Parathyroid adenoma (tissue), 2 donors: ENCODE results near the gene KCNH2.
A peak's percentile ranks its signal among the peaks of the same experiment; 100 is the strongest.

Experiments
- H2AFZ ChIP-seq: fragments of 300-600 bp; sonication (generic); one replicate; pipeline ENCODE4 v1.7.0; 2017; ENCODE audit warnings: antibody characterized with exemption, mild to moderate bottlenecking
- H3K27ac ChIP-seq: fragments of 300-600 bp; sonication (generic); one replicate; pipeline ENCODE4 v1.7.0; 2017
- H3K27me3 ChIP-seq: fragments of 300-600 bp; sonication (generic); one replicate; pipeline ENCODE4 v1.7.0; 2017; ENCODE audit warnings: low read length; ENCODE audit not compliant: control insufficient read depth, insufficient read depth
- H3K36me3 ChIP-seq: fragments of 300-600 bp; sonication (generic); one replicate; pipeline ENCODE4 v1.7.0; 2017; ENCODE audit warnings: low read length; ENCODE audit not compliant: control insufficient read depth, insufficient read depth
- H3K4me1 ChIP-seq: fragments of 300-600 bp; sonication (generic); one replicate; pipeline ENCODE4 v1.7.0; 2017; ENCODE audit warnings: control low read depth
- H3K4me2 ChIP-seq: fragments of 300-600 bp; sonication (generic); one replicate; pipeline ENCODE4 v1.7.0; 2017; ENCODE audit warnings: low read length
- H3K4me3 ChIP-seq: fragments of 300-600 bp; sonication (generic); one replicate; pipeline ENCODE4 v1.7.0; 2017; ENCODE audit warnings: low read depth, low read length
- H3K79me2 ChIP-seq: fragments of 300-600 bp; sonication (generic); one replicate; pipeline ENCODE4 v1.7.0; 2017; ENCODE audit warnings: control low read depth
- H3K9ac ChIP-seq: fragments of 300-600 bp; sonication (generic); one replicate; pipeline ENCODE4 v1.7.0; 2017; ENCODE audit warnings: mild to moderate bottlenecking
- H3K9me3 ChIP-seq: fragments of 300-600 bp; sonication (generic); one replicate; pipeline ENCODE4 v1.7.0; 2017; ENCODE audit warnings: low read length; ENCODE audit not compliant: control insufficient read depth
- CTCF ChIP-seq: fragments of 300-600 bp; sonication (generic); IDR thresholded peaks from one replicate; pipeline ENCODE4 v1.7.0; 2017; ENCODE audit warnings: antibody characterized with exemption, mild to moderate bottlenecking
- donor health status: primary hyperparathyroidism.

The KCNH2 gene

GRCh38 chr7:151014950-151015349 lies 36.8 kb upstream of the KCNH2 start:
- Histone ChIP-seq H3K36me3 (no peaks in the 10 kb centered on the region), H3K4me3 (no peak overlapping the region), H3K9me3 (no peaks in the 10 kb centered on the region), H3K4me2 (no peak overlapping the region), H3K27me3 (no peaks in the 10 kb centered on the region), H3K4me1 (peaks cover 3% of the 10 kb centered on the region), H3K9ac (no peak overlapping the region), H3K79me2 (no peaks in the 10 kb centered on the region), H3K27ac (no peak overlapping the region), H2AFZ (no peak overlapping the region)
- TF ChIP-seq CTCF, result no peak

DNA sequence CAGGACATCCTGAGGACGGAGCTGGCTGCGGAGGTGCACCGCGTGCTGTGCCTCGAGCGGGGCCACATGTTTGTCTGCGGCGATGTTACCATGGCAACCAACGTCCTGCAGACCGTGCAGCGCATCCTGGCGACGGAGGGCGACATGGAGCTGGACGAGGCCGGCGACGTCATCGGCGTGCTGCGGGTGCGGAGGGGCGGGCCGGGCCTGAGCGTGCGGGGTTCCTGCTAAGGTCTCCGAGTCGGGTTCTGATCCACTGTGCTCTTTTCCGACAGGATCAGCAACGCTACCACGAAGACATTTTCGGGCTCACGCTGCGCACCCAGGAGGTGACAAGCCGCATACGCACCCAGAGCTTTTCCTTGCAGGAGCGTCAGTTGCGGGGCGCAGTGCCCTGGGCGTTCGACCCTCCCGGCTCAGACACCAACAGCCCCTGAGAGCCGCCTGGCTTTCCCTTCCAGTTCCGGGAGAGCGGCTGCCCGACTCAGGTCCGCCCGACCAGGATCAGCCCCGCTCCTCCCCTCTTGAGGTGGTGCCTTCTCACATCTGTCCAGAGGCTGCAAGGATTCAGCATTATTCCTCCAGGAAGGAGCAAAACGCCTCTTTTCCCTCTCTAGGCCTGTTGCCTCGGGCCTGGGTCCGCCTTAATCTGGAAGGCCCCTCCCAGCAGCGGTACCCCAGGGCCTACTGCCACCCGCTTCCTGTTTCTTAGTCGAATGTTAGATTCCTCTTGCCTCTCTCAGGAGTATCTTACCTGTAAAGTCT lies 35.8 kb upstream of the KCNH2 start:
- no peaks in the 10 kb centered on the region for H3K9me3 ChIP-seq
- peaks cover 3% of the 10 kb centered on the region for H3K4me1 ChIP-seq
- H3K36me3 ChIP-seq, result no peaks in the 10 kb centered on the region
- no peak for TF ChIP-seq CTCF
- H3K27ac ChIP-seq, result no peak overlapping the region
- H3K4me2 ChIP-seq, result peak overlapping the region; percentile 71
- H2AFZ ChIP-seq, result peak overlapping the region; percentile 70
- H3K4me3 ChIP-seq, result peak overlapping the region; percentile 41
- H3K9ac ChIP-seq, result no peak overlapping the region
- no peaks in the 10 kb centered on the region for H3K79me2 ChIP-seq
- no peaks in the 10 kb centered on the region for H3K27me3 ChIP-seq

DNA sequence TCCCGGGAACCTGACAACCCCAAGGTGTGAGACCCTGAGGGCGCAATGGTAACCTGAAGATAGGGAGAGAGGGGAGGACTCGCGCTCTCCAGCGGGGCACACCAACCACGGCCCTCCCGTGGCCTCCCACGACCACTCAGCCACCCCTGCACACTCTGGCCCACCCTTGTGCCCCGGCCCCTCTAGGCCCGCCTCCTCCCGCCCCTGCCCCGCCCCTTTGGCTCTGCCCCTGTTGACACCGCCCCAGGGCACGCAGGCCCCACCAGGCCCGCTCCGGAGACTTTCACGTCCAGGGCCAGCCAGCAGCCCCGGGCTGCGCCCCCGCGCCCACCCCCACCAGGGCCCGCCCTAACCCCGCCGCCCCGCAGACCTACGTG lies 35.2 kb upstream of the KCNH2 start:
- Histone ChIP-seq H3K4me3 (peak overlapping the region; percentile 41), H3K4me2 (peak overlapping the region; percentile 71), H3K27ac (no peak overlapping the region)

DNA sequence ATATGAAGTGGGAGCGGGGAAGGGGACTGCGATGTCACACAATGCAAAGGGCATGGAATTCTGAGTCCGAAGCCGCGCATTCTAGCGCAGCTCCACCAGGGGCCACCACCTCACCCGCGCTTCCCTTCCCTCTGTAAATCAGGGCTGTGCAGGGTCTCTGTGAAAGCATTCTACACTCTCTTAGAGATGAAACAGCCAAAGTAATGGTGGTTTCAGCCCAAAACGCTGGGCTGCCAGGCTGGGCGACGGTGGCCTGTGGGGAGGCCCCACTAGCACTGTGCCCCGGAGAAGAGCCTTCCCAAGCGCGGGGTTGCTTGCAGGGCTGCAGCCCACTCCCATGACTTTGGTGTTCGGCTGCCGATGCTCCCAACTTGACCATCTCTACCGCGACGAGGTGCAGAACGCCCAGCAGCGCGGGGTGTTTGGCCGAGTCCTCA lies 34.8 kb upstream of the KCNH2 start:
- Histone ChIP-seq H3K36me3 (no peaks in the 10 kb centered on the region), H3K27ac (no peak overlapping the region), H3K27me3 (no peaks in the 10 kb centered on the region), H3K4me3 (no peak overlapping the region), H2AFZ (no peak overlapping the region), H3K9ac (no peak overlapping the region), H3K79me2 (no peaks in the 10 kb centered on the region), H3K9me3 (no peaks in the 10 kb centered on the region), H3K4me1 (no peaks in the 10 kb centered on the region), H3K4me2 (no peak overlapping the region)
- peak; percentile 55 for TF ChIP-seq CTCF

More for the DNA sequence above, 35.2 kb upstream of the KCNH2 start:
- Histone ChIP-seq H3K9me3 (no peaks in the 10 kb centered on the region), H3K36me3 (no peaks in the 10 kb centered on the region), H3K4me1 (peaks cover 2% of the 10 kb centered on the region), H3K9ac (no peak overlapping the region), H3K27me3 (no peaks in the 10 kb centered on the region), H2AFZ (peak overlapping the region; percentile 70), H3K79me2 (no peaks in the 10 kb centered on the region)
- no peak for TF ChIP-seq CTCF
